H9 (cell line): ENCODE results near the gene NRG2. TPM values are rescaled to one million over a fixed set of nuclear protein-coding genes. Genes with fewer than 3 reads are reported as not detected.

Experiments
- DNase-seq: peaks from one replicate; pipeline ENCODE4 v3.0.0-alpha.2; 2017
- H2AFZ ChIP-seq: one replicate; pipeline ENCODE4 v1.6.1; 2013; ENCODE audit warnings: mild to moderate bottlenecking, low read length, control low read depth, moderate library complexity
- H2AK5ac ChIP-seq: 2 replicates; pipeline ENCODE4 v1.6.1; 2013; ENCODE audit warnings: low read length, control low read depth, mixed read lengths; ENCODE audit not compliant: insufficient read length
- H2BK120ac ChIP-seq: one replicate; pipeline ENCODE4 v1.6.1; 2013; ENCODE audit warnings: low read depth, mild to moderate bottlenecking, low read length, control low read depth, inconsistent platforms; ENCODE audit not compliant: poor library complexity, severe bottlenecking
- H2BK12ac ChIP-seq: 2 replicates; pipeline ENCODE4 v1.6.1; 2013; ENCODE audit warnings: low read length, control low read depth, mixed read lengths, low read depth; ENCODE audit not compliant: insufficient read length
- H2BK15ac ChIP-seq: 2 replicates; pipeline ENCODE4 v1.6.1; 2013; ENCODE audit warnings: low read depth, low read length, control low read depth
- H2BK20ac ChIP-seq: one replicate; pipeline ENCODE4 v1.6.1; 2013; ENCODE audit warnings: low read depth, mild to moderate bottlenecking, low read length, control low read depth, inconsistent platforms; ENCODE audit not compliant: poor library complexity, severe bottlenecking
- H2BK5ac ChIP-seq: 2 replicates; pipeline ENCODE4 v1.6.1; 2013; ENCODE audit warnings: low read length, control low read depth, mixed read lengths; ENCODE audit not compliant: insufficient read length
- H3K14ac ChIP-seq: 2 replicates; pipeline ENCODE4 v1.6.1; 2013; ENCODE audit warnings: low read length, control low read depth; ENCODE audit not compliant: insufficient read depth
- H3K18ac ChIP-seq: 2 replicates; pipeline ENCODE4 v1.6.1; 2013; ENCODE audit warnings: low read depth, mild to moderate bottlenecking, mixed read lengths, low read length, control low read depth; ENCODE audit not compliant: insufficient read length
- H3K23ac ChIP-seq: 2 replicates; pipeline ENCODE4 v1.6.1; 2013; ENCODE audit warnings: low read length, control low read depth, mixed read lengths, low read depth; ENCODE audit not compliant: insufficient read length
- H3K23me2 ChIP-seq: 2 replicates; pipeline ENCODE4 v1.6.1; 2013; ENCODE audit warnings: low read depth, mild to moderate bottlenecking, mixed read lengths, low read length, control low read depth; ENCODE audit not compliant: insufficient read length, poor library complexity, severe bottlenecking
- H3K27ac ChIP-seq: 2 replicates; pipeline ENCODE4 v1.5.1; 2013; ENCODE audit warnings: low read length, control low read depth, mixed read lengths, low read depth; ENCODE audit not compliant: insufficient read length
- H3K27me3 ChIP-seq: 2 replicates; pipeline ENCODE4 v1.6.1; 2013; ENCODE audit warnings: low read length, control low read depth, inconsistent platforms; ENCODE audit not compliant: insufficient read depth
- H3K4ac ChIP-seq: 2 replicates; pipeline ENCODE4 v1.6.1; 2013; ENCODE audit warnings: low read depth, mild to moderate bottlenecking, control low read depth, inconsistent platforms, low read length, moderate library complexity
- H3K4me1 ChIP-seq: 2 replicates; pipeline ENCODE4 v1.6.1; 2013; ENCODE audit warnings: low read length, control low read depth, inconsistent platforms; ENCODE audit not compliant: insufficient read depth
- H3K4me2 ChIP-seq: 2 replicates; pipeline ENCODE4 v1.6.1; 2013; ENCODE audit warnings: low read length, control low read depth, mixed read lengths; ENCODE audit not compliant: insufficient read length, insufficient read depth
- H3K56ac ChIP-seq: 2 replicates; pipeline ENCODE4 v1.6.1; 2013; ENCODE audit warnings: low read depth, mild to moderate bottlenecking, mixed read lengths, low read length, control low read depth; ENCODE audit not compliant: insufficient read length
- H3K79me1 ChIP-seq: 2 replicates; pipeline ENCODE4 v1.6.1; 2013; ENCODE audit warnings: low read depth, mild to moderate bottlenecking, moderate library complexity, low read length, control low read depth, inconsistent platforms; ENCODE audit not compliant: insufficient read depth, poor library complexity, severe bottlenecking
- H3K79me2 ChIP-seq: 2 replicates; pipeline ENCODE4 v1.6.1; 2013; ENCODE audit warnings: low read length, control low read depth, inconsistent platforms; ENCODE audit not compliant: insufficient read depth
- H3K9ac ChIP-seq: 2 replicates; pipeline ENCODE4 v1.6.1; 2013; ENCODE audit warnings: low read length, control low read depth, mixed read lengths; ENCODE audit not compliant: insufficient read length; ENCODE audit errors: extremely low read depth
- H3K9me3 ChIP-seq: one replicate; pipeline ENCODE4 v1.6.1; 2013; ENCODE audit warnings: low read depth, low read length, inconsistent platforms; ENCODE audit not compliant: control insufficient read depth
- H3T11ph ChIP-seq: one replicate; pipeline ENCODE4 v1.6.1; 2013; ENCODE audit warnings: mild to moderate bottlenecking, low read length, control low read depth, inconsistent platforms
- H4K20me1 ChIP-seq: one replicate; pipeline ENCODE4 v1.6.1; 2013; ENCODE audit not compliant: control insufficient read depth, insufficient read length, insufficient read depth
- H4K5ac ChIP-seq: 2 replicates; pipeline ENCODE4 v1.6.1; 2013; ENCODE audit warnings: low read depth, mild to moderate bottlenecking, mixed read lengths, low read length, control low read depth; ENCODE audit not compliant: insufficient read length
- H4K8ac ChIP-seq: replicated peaks from 2 replicates; pipeline ENCODE4 v1.6.1; 2013; ENCODE audit warnings: low read length, control low read depth, mixed read lengths, low read depth; ENCODE audit not compliant: insufficient read length
- H4K91ac ChIP-seq: 2 replicates; pipeline ENCODE4 v1.6.1; 2013; ENCODE audit warnings: low read depth, mild to moderate bottlenecking, moderate library complexity, mixed read lengths, low read length, control low read depth; ENCODE audit not compliant: insufficient read length
- H3K27ac Mint-ChIP-seq, 3 experiments: 2 replicates in 2 of 3; 3 replicates in 1 of 3; pipeline ENCODE4 v1.8.0; 2020 to 2021; ENCODE audit warnings: mixed read lengths in 3 of 3, mild to moderate bottlenecking in 1 of 3, moderate library complexity in 1 of 3
- H3K27me3 Mint-ChIP-seq: 2 replicates; pipeline ENCODE4 v1.8.0; 2021; ENCODE audit warnings: low read depth, mild to moderate bottlenecking, moderate library complexity, mixed read lengths
- H3K36me3 Mint-ChIP-seq, 3 experiments: 2 replicates in 2 of 3; 3 replicates in 1 of 3; pipeline ENCODE4 v1.8.0; 2020 to 2021; ENCODE audit warnings: low read depth in 3 of 3, mixed read lengths in 3 of 3; ENCODE audit not compliant: insufficient read depth in 1 of 3
- H3K4me1 Mint-ChIP-seq, 2 experiments: 2 replicates each; pipeline ENCODE4 v1.8.0; 2020; ENCODE audit warnings: mixed read lengths in 2 of 2
- H3K4me3 Mint-ChIP-seq, 2 experiments: 2 replicates in 1 of 2; 3 replicates in 1 of 2; pipeline ENCODE4 v1.8.0; 2020 to 2021; ENCODE audit warnings: mild to moderate bottlenecking in 2 of 2, mixed read lengths in 2 of 2, moderate library complexity in 1 of 2
- H3K9me3 Mint-ChIP-seq, 2 experiments: 2 replicates in 1 of 2; 3 replicates in 1 of 2; pipeline ENCODE4 v1.8.0; 2020; ENCODE audit warnings: mild to moderate bottlenecking in 2 of 2, mixed read lengths in 2 of 2, moderate library complexity in 1 of 2
- CTCF ChIP-seq: fragments of 200-600 bp; sonication (generic); conservative IDR thresholded peaks from 3 replicates; pipeline ENCODE4 v1.8.0; 2021; ENCODE audit warnings: antibody characterized with exemption, mild to moderate bottlenecking
- WGBS: extraction: QIAGEN DNeasy Blood & Tissue Kit; methylation state at CpG from one replicate; pipeline ENCODE4 v1.1.7; 2013; ENCODE audit warnings: missing lambda C conversion rate, low lambda C conversion rate, mixed read lengths; ENCODE audit not compliant: insufficient read length; ENCODE audit errors: extremely low coverage; 5-methylcytosine and 5-hydroxymethylcytosine counted together
- total RNA-seq: library from RNA; stranded (reverse); gene quantifications from 2 replicates; pipeline ENCODE4 v1.2.1, GENCODE V29; 2021

NRG2 gene
- total RNA-seq, 1 experiment from 2014 or later: not detected

- no peak overlapping the region for H3K56ac ChIP-seq
- DNase-seq: no peak
- Mint-ChIP-seq H3K4me3 (no peak overlapping the region), H3K36me3 (no peaks in the 10 kb centered on the region), H3K27ac (no peak overlapping the region), H3K27me3 (peaks cover 75% of the 10 kb centered on the region), H3K4me1 (no peaks in the 10 kb centered on the region), H3K9me3 (peaks cover 3 to 9% of the 10 kb centered on the region in 2 experiments; a peak in 4 of 5 replicates)
- H4K91ac ChIP-seq: no peak overlapping the region
- H2BK120ac ChIP-seq: no peak overlapping the region
- no peak overlapping the region for H2BK20ac ChIP-seq
- no peak overlapping the region for H2AFZ ChIP-seq
- H4K5ac ChIP-seq: no peak overlapping the region
- TF ChIP-seq CTCF: no peak
- no peaks in the 10 kb centered on the region for H3K4me1 ChIP-seq
- H4K20me1 ChIP-seq: no peaks in the 10 kb centered on the region
- H3T11ph ChIP-seq: no peak overlapping the region
- no peak overlapping the region for H2BK12ac ChIP-seq
- H3K9ac ChIP-seq: no peak overlapping the region
- H2BK15ac ChIP-seq: no peak overlapping the region
- H2AK5ac ChIP-seq: no peak overlapping the region
- H3K27me3 ChIP-seq: 0 out of 2 replicates have a peak, but pooled peaks cover 2% of the 10 kb centered on the region
- H3K23ac ChIP-seq: no peak overlapping the region
- H4K8ac ChIP-seq: no peak overlapping the region
- no peaks in the 10 kb centered on the region for H3K9me3 ChIP-seq
- no peaks in the 10 kb centered on the region for H3K23me2 ChIP-seq
- no peak overlapping the region for H3K4ac ChIP-seq
- no CpG with 5 or more reads among the region's 2 CpGs for WGBS
- H3K79me1 ChIP-seq: no peaks in the 10 kb centered on the region
- H3K79me2 ChIP-seq: no peaks in the 10 kb centered on the region
- H3K4me2 ChIP-seq: no peak overlapping the region
- H3K18ac ChIP-seq: no peak overlapping the region
- no peak overlapping the region for H3K14ac ChIP-seq
- no peak overlapping the region for H2BK5ac ChIP-seq
- H3K27ac ChIP-seq: no peak overlapping the region
These were observed 10.8 kb downstream of the NRG2 start for GRCh38 chr5:140032296-140032695.
